Measurements from ENCODE around the gene CLSTN2.

GRCh38 chr3:140011086-140011485, 76.1 kb downstream of the CLSTN2 start:
- TF ChIP-seq CTCF (conservative IDR thresholded peaks at IDR 0.05 in 1 of 2, IDR thresholded peaks at IDR 0.05 in 1 of 2; ENCODE audit: extremely low read depth in 1 of 2, insufficient read depth in 1 of 2, low read depth in 1 of 2, low read length in 2 of 2) = no peak
- TF ChIP-seq EZH2 (IDR thresholded peaks at IDR 0.05; ENCODE audit: borderline replicate concordance, low read length) = no peak
